HG03280 (cell line): ENCODE measurements around the gene TBC1D1.

Experiments
- ATAC-seq: cut with Tn5 transposase; IDR thresholded peaks from one replicate; pipeline ENCODE4 v1.9.1; 2021; ENCODE audit warnings: mild to moderate bottlenecking, moderate library complexity; ENCODE audit not compliant: unreplicated experiment

TBC1D1 gene

DNA sequence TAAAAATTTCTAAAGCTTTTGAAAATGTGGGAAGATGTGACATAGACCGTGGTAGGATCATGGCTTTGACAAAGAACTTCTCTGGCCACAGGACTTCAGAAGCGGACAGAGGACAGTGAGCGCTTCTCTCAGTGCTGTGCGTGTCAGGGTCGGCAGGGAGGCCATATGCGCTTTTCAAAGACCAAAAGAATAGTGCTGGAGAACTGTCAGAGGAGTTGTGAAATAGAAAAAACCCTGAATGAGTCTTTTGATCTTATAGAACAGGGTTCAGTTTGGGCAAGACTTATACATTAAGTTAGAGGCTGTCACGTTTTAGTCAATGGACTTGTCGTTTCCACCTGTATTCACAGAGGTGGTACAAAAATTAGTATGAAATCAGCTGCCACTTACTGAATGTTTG is 146.7 kb downstream of the TBC1D1 start:
- ATAC-seq = no peak

DNA sequence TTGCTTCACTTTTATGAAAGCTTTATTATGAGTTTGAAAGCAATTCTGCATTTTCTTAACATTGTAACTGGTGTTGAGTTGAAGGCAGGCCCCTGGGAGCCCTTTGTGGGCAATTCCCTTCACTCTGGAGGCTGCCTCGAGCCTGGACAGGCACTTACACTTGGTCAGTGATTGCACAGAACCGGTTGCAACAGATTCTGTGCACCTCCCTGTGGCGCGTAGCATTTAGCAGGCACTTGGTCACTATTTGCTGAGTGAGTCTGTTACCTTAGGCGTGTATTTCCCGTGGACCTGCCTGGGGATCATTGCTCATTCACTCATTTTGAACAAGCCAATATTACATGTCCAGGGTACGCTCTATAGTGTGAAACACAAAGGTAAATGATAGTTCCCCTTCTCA is 149.7 kb downstream of the TBC1D1 start:
- no peak for ATAC-seq

DNA sequence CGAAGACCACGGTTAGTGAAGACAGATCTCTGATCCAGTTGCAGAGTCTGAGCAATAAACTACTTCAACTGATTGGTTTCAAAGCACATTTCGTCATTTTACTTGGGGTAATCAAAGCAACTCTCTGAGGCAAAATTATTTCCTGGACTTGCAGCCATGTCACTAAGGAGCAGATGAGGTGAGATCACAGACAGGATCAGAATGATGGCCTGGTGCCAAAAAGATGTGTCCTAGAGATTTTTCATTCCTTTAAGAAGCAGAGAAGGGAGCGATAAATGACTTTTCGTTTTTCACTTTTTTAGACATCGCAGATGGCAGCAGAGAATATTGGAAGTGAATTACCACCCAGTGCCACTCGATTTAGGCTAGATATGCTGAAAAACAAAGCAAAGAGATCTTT is 153.2 kb downstream of the TBC1D1 start:
- no peak for ATAC-seq

DNA sequence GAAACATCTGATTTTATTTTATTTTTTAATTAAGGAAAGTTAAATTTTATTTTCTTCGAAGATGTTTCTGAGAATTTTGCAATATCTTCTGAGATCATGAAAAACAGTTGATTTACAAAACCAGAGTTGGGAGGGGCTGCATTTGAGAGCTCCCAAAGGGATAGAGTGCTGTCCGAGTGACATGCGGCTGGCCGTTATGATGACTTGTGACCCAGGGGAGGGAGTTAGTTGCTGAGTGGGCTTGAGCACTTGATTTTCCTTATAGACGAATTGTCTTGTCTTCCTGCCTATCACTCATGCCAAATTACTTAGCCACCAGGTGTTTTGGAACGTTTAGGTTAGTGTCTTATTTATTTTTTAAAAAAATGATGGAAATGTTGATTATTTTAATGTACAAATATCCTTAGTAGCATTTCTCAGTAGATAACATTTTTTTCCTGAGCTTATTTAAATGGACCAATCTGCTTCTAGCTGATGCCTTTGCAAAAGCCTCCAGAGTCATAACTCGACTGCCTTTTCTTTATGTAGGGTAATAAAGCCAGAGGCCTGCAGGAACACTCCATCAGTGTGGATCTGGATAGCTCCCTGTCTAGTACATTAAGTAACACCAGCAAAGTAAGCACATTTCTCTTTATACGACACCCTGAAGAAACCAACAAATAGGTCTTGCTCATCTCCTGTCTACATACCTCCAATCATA is 154.6 kb downstream of the TBC1D1 start:
- no peak for ATAC-seq

DNA sequence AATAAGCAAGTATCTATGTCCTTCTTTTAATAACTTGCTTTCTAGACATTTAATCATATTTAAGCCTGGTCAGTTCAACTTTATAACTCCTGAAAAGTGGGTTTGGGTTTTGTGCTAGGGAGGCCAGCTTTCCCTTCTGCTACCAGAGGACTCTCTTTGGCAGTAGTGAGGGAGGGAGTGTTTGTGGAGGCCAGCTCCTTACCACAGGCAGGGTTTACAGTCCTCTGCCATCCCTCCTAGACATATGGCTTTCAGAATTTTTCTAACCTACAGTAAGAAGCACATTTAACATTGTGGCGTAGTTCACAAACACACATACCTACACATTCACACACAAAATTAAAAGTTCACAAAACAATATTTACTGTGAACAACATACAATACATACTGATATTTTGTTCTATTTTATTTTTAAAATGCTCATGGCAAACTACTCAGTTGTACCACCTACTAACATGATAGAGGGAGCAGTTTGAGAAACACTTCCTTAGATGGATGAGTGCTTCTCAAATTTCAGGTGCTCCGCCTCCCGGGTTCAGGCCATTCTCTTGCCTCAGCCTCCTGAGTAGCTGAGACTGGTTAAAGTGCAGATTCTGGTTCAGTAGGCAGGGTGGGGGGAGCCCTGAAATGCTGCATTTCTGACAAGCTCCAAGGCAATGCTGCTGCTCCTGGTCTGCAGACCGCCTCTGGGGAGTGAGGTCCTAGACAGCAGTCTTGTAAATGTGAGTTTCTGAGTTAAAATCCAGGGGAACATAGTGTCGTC is 156.0 kb downstream of the TBC1D1 start:
- ATAC-seq = no peak

DNA sequence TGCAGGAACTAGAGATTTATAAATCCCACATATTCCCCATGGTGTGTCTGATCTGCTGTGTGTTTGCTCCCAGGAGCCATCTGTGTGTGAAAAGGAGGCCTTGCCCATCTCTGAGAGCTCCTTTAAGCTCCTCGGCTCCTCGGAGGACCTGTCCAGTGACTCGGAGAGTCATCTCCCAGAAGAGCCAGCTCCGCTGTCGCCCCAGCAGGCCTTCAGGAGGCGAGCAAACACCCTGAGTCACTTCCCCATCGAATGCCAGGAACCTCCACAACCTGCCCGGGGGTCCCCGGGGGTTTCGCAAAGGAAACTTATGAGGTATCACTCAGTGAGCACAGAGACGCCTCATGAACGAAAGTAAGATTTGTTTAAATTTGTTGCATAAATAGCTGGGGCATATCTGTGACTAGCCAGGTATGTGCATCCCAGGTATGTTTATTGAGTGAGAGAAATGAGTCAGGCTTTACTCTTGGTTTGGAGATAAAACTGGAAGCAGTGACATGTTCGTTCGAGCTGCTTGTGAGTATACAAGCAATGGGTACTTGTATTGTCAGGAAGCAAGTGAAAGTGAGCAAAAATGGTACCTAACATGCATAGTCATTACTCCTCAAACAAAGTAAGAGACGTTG is 158.8 kb downstream of the TBC1D1 start:
- ATAC-seq = no peak

DNA sequence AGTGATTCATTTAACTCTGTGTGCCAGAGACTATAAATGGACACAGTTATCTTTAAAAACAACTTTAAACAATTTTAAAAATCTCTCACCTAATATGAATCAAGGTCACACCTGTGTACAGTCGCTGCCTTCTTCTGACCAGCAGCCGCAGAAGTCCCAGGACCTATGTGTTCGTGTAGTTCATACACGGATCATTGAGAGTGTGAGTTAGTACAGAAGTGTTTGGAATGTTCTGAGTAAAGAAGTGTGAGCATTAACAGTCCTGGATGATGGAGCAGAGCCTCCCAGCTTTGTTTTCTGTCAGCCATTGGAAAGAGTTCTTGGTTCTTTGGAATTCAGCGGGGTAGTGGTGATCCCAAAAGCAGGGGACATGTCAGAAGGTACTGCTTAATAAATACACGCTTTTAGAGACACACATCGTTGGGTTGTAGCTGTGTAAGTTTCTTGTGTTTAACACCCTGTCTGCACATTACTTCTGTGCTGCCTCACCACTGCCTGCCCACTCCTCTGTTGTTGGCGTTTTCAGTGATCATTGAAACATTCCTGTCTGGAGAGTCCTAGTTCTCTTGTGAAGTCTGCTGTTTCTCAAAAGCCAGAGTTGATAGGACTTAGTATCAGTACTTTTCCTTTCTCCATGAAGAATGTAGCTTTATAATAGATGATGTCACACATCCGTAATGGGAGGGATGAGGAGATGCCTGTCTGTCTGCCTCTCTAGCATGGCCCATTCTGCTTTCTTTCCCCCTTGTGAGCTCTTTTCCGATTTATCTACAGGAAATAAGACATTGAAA is 159.9 kb downstream of the TBC1D1 start:
- ATAC-seq = no peak

DNA sequence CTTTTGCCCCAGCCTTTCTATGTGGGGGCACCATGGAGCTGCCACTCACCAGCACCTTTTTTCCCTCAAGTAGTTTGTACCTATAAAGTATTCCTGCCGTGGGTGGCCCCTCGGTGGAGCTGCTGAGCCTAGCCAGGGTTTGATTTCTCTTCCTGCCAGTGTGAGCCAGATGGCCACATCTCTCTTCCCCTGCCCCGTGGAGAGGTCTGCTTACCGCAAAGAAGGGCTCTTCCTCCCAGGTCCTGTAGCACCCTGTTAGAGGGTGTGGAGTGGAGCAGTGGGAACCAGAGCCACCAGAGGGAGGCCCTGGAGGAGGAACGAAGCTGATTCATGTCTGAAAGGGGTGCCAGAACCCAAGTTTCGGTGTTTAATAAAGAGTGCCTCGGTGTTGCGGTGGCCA is 164.7 kb downstream of the TBC1D1 start:
- ATAC-seq = no peak

DNA sequence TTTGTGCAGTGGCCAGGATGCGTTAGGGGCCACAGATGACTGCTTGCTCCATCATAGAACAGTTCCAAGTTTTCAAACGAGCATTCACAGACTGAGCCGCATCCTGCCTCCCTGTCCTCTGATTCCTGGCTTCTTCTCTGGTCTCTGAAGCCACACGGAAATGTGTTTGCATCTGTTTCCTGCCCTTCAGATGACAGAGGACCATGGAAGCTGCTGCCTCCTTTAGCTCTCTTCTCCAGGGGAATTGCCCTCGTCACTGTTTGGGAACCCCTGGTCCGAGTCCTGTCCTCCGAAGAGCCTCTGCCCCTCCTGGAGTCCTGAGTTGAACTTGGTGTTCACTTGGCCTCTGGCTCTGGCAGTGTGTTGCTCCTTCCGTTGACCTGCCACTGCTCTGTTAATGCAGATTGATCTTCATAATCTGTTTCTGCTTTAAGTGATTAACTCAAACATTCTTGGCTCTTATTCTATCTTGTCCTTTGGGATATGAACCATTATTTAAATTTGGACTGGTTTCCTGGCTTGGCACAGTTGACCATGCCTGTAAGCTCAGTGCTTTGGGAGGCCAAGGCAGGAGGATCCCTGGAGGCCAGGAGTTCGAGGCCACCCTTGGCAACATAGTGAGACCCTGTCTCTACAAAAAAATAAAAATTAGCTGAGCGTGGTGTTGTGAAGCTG is 165.3 kb downstream of the TBC1D1 start:
- ATAC-seq = no peak

DNA sequence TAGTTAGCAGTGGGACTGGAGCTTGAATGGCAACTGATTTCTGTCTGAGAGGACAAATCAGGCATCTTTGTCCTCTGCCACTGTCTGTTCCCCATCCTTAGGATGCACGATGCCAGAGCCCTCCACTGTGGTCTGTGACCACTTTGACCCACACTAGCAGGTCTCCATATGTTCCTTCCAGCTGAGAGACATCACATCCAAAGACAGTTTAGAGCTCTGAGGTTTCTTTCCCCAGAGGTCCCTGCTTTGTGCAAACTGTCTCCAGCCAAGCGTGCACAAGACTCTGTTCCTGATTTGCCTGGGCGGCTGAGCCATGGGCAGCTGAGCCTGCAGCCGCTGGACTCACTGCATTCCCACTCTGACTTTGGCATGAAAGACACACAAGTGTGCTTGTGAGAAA is 167.3 kb downstream of the TBC1D1 start:
- no peak for ATAC-seq

DNA sequence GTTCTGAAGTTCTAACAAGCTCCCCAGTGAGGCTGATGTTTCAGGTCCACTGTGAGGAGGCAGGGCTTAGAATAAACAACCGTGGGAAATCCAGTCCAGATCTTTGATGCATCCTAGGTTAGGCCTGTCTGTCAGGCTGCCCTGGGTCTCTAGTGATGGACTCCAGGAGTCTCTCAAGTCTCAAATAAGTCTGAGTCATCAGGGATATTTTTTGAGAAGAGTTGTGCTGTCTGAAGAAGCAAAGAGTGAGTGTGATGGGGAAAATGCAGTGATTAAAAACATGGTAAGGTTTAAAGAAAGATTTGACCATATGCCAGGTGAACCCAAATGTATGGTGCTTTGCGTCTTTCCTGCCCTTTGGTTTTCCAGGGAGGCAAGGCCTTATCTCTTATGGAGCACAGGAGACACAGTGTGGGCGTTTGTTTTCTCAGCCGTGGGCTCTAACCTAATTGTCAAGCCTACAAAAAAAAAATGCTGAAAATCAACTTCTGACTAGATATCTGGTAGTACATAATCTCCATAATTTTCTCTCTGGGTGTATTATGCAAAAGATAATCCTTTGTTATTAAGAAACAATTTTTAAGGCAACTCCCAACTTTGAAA is 170.0 kb downstream of the TBC1D1 start:
- no peak for ATAC-seq

DNA sequence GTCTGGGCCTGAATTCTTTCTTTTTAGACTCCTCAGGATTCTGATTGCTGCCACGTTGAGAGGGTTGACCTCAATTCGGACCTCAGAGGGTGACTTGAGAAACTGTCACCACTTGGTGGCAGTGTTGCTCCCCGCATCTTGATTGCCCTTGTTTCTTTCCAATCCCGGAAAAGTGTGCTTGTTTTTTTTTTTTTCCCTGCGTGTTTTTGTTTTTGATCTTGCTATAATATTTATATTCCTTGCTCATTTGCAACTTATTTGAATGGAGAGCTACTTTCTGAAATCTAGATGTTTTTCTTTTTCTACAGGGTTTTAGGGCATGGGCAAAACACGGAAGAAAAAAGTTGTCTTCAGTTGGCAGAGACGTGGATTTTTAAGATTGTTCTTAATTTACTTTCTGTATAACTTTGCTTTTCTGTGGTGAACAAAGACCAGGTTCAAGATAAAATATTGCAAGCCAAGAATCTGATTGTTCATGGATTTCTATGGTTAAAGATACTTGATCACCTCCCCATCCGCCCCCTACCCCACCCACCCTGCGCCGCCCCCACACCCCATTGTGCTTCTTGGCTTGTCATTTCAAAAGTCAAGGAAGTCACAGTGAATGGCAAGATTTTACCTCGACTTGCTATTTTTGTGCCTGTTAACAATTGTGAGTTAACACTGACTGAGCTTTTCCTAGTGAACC is 171.3 kb downstream of the TBC1D1 start:
- ATAC-seq = peak; percentile 60

DNA sequence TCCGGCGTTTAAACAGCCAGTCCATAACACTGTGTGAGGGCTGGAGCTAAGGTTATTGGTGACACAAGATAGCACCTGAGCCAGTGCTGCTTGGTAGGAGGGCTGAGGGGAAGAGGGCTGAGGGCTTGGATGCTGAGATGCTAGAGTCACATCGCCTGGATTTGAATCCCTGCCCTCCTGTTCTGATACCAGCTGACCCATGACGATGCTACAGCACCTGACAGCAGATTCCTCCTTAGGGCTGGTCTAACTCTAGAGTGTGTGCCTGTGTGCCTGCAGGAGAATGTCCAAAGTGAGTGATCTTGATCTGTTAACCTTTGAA is 171.9 kb downstream of the TBC1D1 start:
- no peak for ATAC-seq

DNA sequence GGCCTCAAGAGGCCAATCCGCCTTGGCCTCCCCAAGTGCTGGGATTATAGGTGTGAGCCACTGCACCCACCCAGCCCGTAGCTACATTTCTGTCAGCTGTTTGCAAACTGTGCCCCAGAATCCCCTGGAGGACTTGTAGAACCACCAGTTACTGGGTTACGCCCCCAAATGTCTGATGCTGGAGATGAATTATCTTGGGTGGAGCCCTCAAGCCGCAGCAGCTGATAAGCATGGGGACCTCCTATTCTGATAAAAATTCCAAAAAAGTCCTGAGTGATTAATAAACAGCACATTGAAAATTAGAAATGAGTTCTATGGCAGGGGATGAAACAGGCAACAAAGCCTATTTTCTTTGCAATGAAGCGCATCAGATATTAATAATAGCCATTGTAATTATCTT is 174.3 kb downstream of the TBC1D1 start:
- no peak for ATAC-seq

DNA sequence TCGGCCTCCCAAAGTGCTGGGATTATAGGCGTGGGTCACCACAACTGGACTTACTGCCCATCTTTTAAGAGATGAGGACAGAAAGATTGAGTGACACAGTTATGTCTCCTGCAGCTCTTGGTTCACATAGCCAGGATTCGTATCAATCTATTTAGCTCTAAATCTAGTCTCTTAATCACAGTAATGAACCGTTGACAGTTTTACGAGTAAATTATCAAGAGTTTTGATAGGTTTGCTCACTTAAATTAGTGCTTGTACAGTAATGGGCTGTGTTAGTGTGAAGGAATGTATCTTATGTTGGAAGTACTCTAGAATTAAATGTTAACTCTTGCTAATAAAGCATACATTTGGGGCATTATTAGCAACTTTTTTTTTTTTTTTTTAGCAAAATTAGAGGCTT is 175.0 kb downstream of the TBC1D1 start:
- no peak for ATAC-seq

DNA sequence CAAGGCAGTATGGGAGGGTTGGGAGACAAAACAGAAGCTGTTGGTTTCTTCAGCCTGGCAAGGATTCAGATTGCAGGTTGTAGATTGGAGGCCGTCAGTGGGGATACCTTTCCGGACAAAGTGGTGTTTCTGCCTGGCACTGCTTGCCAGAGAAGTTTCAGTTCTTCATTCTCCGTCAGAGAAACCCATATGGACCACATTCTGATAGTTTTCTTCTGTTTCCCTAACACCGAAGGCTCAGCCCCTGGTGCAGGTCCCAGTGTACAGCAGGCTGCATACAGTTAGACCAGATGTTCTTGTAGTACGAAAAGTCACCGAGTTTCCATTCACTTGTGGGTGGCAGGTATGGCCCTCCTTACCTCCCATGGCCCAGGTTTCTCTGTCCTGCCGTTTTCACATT is 176.6 kb downstream of the TBC1D1 start:
- ATAC-seq = no peak

DNA sequence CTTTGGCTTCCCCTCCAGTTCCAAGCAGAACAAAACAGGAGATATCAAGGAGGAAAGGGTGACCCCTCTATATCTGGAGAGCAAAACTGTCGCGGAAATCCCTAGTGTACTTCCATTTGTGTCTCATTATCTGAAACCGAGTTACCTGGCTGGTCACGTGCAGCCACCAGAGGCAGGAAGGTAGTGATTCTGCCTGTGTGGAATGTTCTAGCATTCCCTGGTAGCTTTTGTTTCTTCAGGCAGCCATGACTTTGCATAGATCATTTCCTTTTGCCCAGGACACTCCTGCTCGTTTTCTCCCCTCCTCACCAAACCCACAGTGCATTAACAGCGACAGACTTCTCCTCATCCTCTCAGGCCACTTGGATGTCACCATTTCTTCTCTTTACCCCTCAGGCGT is 177.2 kb downstream of the TBC1D1 start:
- ATAC-seq = no peak

DNA sequence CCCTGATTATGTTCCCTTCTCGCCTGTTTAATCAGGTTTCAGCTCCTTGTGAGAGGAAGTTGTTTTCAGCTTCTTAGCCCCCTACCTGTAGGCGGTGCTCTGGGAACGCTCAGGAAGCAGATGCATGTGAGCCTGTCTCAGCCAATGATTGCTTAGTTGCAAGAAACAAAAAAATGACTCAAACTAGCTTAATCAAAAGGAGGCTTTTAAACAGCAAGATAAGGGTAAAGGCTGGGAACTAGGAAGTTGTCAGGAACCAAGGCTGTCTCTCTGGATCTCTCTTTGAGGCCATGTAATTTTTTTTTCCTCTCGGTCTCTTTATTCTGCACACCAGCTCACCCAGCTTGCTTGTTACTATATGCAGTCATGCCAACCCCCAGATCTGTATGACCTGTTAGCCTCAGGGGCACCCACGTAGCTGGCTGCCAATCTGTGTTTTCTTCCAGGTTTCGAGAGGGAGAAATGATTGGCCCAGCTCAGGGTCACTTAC is 178.4 kb downstream of the TBC1D1 start:
- ATAC-seq = no peak

DNA sequence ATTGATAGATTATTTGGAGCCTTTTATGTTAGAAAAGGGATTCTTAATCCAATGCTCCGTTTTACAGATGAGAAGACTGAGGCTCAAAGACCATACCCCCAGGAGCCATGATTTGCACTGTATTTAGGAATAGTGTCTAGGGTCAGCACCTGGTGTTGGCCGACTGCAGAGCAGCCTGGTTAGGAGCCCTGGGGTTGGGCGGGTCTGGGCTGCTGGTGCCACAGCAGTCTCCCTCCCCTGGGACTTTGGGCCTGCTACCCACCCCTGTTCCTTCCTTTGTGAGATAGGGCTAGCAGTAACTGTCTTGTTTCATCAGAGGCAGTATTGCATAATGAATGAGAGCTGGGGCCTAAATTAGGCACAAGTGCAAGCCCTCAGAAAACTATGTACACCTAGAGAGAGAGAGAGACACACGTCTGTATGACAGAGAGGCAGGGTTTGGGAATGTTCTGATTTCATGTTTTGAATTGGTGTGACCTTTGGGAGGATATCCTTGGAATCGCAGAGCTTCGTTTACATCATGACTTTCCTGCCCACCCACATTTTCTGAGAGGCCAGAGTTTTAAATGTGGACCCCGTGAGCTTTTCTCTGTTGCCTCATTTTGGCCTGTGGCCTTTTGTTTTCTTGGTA is 181.0 kb downstream of the TBC1D1 start:
- ATAC-seq = no peak
